H1 (cell line): ENCODE measurements around the gene CCDC92B. TPM values are rescaled to one million over a fixed set of nuclear protein-coding genes. Genes with fewer than 3 reads are reported as not detected.

Experiments used
- EP300 ChIP-seq, 2 experiments: IDR thresholded peaks; 1 replicate in 1 of 2; 2 replicates in 1 of 2; pipeline ENCODE4 v1.6.1; 2011 to 2012; ENCODE audit warnings: low read depth in 2 of 2, low read length in 2 of 2, mild to moderate bottlenecking in 2 of 2, borderline replicate concordance in 1 of 2, inconsistent platforms in 1 of 2, moderate library complexity in 1 of 2
- polyA plus RNA-seq, 7 experiments: library from polyadenylated mRNA; depleted of rRNA in 3 of 7; stranded (reverse) in 5 of 7; unstranded in 2 of 7; fragments of >200 nt in 5 of 7; fragments of 200-250 nt in 2 of 7; gene quantifications; 1 replicate in 5 of 7; 2 replicates in 1 of 7; 4 replicates in 1 of 7; pipeline versions ENCODE4 v1.2.1 to v1.2.3, GENCODE V29; 2011 to 2013; ENCODE audit warnings: missing spikeins in 2 of 7, mixed read lengths in 2 of 7
- total RNA-seq: library from RNA; stranded (reverse); fragmentation: NEBNext Ultra II Directional; extraction: Animal tissue kit (Norgen Biotek cat#: 25700); gene quantifications from 2 replicates; pipeline ENCODE4 v1.2.1, GENCODE V29; 2021
- TF ChIP-seq, protein P1 (sequence below), 3 experiments: IDR thresholded peaks; 1 replicate in 2 of 3; 2 replicates in 1 of 3; pipeline versions ENCODE4 v1.5.1 to v1.6.1; 2011; ENCODE audit warnings: low read length in 3 of 3, mild to moderate bottlenecking in 3 of 3, inconsistent platforms in 2 of 3, low read depth in 1 of 3, moderate library complexity in 1 of 3; ENCODE audit not compliant: insufficient read depth in 1 of 3; ENCODE audit errors: control extremely low read depth in 1 of 3
- TF ChIP-seq, protein P2 (sequence below): IDR thresholded peaks from 2 replicates; pipeline ENCODE4 v1.6.1; 2012; ENCODE audit warnings: inconsistent platforms

The CCDC92B gene
- total and polyA plus RNA-seq, 2 of the 8 experiments (the other 6 are each of a cell fraction or from before 2014, with no cell fraction given), result 5.5 to 12.1 TPM

DNA sequence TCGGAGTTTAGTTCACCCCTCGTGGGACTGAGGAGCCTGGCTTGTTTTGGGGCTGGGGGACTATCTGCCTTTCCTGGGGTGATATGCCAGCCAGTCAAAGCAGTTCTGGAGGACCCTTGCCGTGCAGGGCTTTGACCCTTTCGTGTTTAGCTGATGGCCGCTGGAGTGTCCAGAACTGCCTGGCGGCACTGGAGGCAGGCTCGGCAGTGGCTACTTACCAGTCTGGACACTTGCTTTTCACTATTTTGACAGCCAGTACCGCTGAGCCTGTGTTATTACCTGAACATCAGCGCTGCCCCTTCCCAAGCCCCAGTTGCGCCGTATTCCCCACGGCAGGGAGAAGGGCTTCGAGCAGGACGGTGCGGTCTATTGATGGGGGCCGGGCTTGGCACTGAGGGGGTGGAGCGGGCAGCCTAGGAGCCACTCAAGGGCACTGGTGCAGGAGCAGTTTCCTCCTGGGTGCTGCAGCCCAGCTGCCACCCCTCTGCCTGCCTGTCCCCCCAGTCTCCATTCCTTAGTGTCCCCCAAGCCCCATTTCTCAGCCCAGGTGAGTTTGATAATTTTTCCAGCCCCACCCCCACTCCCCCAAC, 18.6 kb downstream of the CCDC92B start (continued):
- TF ChIP-seq, protein P1, sequence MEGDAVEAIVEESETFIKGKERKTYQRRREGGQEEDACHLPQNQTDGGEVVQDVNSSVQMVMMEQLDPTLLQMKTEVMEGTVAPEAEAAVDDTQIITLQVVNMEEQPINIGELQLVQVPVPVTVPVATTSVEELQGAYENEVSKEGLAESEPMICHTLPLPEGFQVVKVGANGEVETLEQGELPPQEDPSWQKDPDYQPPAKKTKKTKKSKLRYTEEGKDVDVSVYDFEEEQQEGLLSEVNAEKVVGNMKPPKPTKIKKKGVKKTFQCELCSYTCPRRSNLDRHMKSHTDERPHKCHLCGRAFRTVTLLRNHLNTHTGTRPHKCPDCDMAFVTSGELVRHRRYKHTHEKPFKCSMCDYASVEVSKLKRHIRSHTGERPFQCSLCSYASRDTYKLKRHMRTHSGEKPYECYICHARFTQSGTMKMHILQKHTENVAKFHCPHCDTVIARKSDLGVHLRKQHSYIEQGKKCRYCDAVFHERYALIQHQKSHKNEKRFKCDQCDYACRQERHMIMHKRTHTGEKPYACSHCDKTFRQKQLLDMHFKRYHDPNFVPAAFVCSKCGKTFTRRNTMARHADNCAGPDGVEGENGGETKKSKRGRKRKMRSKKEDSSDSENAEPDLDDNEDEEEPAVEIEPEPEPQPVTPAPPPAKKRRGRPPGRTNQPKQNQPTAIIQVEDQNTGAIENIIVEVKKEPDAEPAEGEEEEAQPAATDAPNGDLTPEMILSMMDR (IDR thresholded peaks at IDR 0.05; ENCODE audit: control extremely low read depth in 1 of 3, insufficient read depth in 1 of 3, low read depth in 1 of 3, low read length in 3 of 3), result no peak
- TF ChIP-seq, protein P2, sequence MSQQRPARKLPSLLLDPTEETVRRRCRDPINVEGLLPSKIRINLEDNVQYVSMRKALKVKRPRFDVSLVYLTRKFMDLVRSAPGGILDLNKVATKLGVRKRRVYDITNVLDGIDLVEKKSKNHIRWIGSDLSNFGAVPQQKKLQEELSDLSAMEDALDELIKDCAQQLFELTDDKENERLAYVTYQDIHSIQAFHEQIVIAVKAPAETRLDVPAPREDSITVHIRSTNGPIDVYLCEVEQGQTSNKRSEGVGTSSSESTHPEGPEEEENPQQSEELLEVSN, result no peak
- no peak for TF ChIP-seq EP300 (IDR thresholded peaks at IDR 0.05; ENCODE audit: borderline replicate concordance in 1 of 2, low read depth in 2 of 2, low read length in 2 of 2)
